GM23248 (cell line): ENCODE results near the gene HES4.

Source experiments
- EZH2 ChIP-seq: fragments of 200-600 bp; sonication (generic); IDR thresholded peaks from 2 replicates; pipeline ENCODE4 v1.6.1; 2018; ENCODE audit warnings: antibody characterized with exemption, mild to moderate bottlenecking; ENCODE audit not compliant: insufficient read depth, poor library complexity, severe bottlenecking
- EZH2phosphoT487 ChIP-seq: fragments of 200-600 bp; sonication (generic); IDR thresholded peaks from 2 replicates; pipeline ENCODE4 v1.6.1; 2018; ENCODE audit warnings: antibody characterized with exemption, moderate library complexity, mild to moderate bottlenecking, low read depth; ENCODE audit not compliant: insufficient read depth

- TF ChIP-seq EZH2phosphoT487 (no peak), EZH2 (no peak)
Observed at GRCh38 chr1:1032424-1032823, 32.5 kb upstream of the HES4 start.
